ENCODE measurements around the gene PARVA. TPM values are rescaled to one million over a fixed set of nuclear protein-coding genes. Genes with fewer than 3 reads are reported as not detected.

The PARVA gene
- total and polyA plus RNA-seq, 9 of the 15 experiments (the other 6 are each of a cell fraction or from before 2014, with no cell fraction given) = 0.11 TPM; not detected in 8

GRCh38 chr11:12523180-12523924, 146.0 kb downstream of the PARVA start:
- 0 out of 2 replicates have a peak, but pooled peaks cover 5% of the 10 kb centered on the region for H4K20me1 ChIP-seq (replicated peaks; ENCODE audit: control insufficient read depth, insufficient read depth, low read length)
- H3K4me3 ChIP-seq = no peak overlapping the region
- 0 out of 4 replicates have a peak, but pooled peaks of 1 of the 2 experiments have one; percentile 30 for TF ChIP-seq UBTF (IDR thresholded peaks at IDR 0.05; ENCODE audit: borderline replicate concordance in 1 of 2, low read depth in 2 of 2, low read length in 2 of 2)
- TF ChIP-seq RB1 (IDR thresholded peaks at IDR 0.05; ENCODE audit: low read depth) = no peak
- in situ Hi-C loops (cut with MboI) (no loop called here), intact Hi-C loops (cut with micrococcal nuclease) (no loop called here)
- H3K4me1 ChIP-seq (replicated peaks in 1 of 2; ENCODE audit: control insufficient read depth in 2 of 2, insufficient read depth in 2 of 2, low read length in 2 of 2) = no peaks in the 10 kb centered on the region; a peak in 1 of 5 replicates
- DNase-seq (ENCODE audit: extremely low read depth in 1 of 4, low spot score in 3 of 4) (peak in 1 of 4 experiments; percentile 41), FAIRE-seq (no peak), ATAC-seq (peak; percentile 56; the same call in 2 of the 3 replicates)
- no peaks in the 10 kb centered on the region for H3K79me2 ChIP-seq (ENCODE audit: control insufficient read depth, insufficient read depth, low read length)
- no peaks in the 10 kb centered on the region for H3K36me3 ChIP-seq (ENCODE audit: control insufficient read depth, insufficient read depth, low read length)
- no TSS peak for BruUV-seq (replicated peaks)
- no peak overlapping the region for H2AFZ ChIP-seq (ENCODE audit: low read depth, low read length)
- no peak overlapping the region for H3K4me2 ChIP-seq (ENCODE audit: insufficient read depth, low read length)
- ChIA-PET CTCF (ENCODE audit: low intra/inter-chr PET ratio) (interaction anchor here (0.6 kb wide), 1 partner anchor 211 kb away, joined by 3 read pairs; no protein-coding TSS in a partner anchor), POLR2A (interaction anchor here (1.2 kb wide), 1 partner anchor 8 kb away, joined by 3 read pairs; no protein-coding TSS in a partner anchor)
- H3K9me3 ChIP-seq (replicated peaks; ENCODE audit: control insufficient read depth, insufficient read depth, low read depth, low read length) = no peaks in the 10 kb centered on the region
- 36% methylated on average over 9 of the region's 9 CpGs for WGBS (ENCODE audit: insufficient coverage, low coverage, missing lambda C conversion rate)
- H3K27me3 ChIP-seq (ENCODE audit: control insufficient read depth in 2 of 2, insufficient read depth in 2 of 2, low read length in 2 of 2) = peaks cover 30 to 50% of the 10 kb centered on the region in 2 experiments
- no peak overlapping the region for H3K27ac ChIP-seq (ENCODE audit: extremely low read depth, low read depth, low read length)
- H3K9me1 ChIP-seq (ENCODE audit: control insufficient read depth, insufficient read depth, low read length) = no peaks in the 10 kb centered on the region
- no peak overlapping the region for H3K9ac ChIP-seq (ENCODE audit: insufficient read depth in 1 of 2, low read depth in 2 of 2, low read length in 2 of 2)

Data from K562 (cell line).